ENCODE data around the gene APLP2. TPM values are rescaled to one million over a fixed set of nuclear protein-coding genes. Genes with fewer than 3 reads are reported as not detected.

Gene APLP2
- total RNA-seq, 4 donors from 2014 or later = 86.6 to 530 (median 347) TPM

DNA sequence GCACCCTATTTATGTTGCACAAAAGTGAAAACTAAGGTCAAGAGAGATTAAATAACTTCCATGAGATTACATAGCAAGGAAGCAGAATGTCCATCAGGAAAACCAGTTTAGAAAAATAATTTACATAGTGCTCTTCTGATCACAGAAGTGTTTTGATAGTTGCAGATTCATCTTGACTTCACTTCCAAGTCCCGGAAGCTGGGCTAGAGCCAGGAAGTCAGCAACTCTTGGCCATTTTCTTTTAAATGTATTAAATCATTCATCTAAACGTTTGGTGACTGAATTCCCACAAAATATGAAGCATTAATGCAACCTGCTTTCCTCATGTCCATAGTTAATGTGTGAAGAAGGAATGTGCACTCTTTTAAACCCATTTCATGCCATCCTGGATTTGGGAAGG is 29.7 kb downstream of the APLP2 start:
- Histone ChIP-seq H3K9me3 (no peaks in the 10 kb centered on the region), H3K4me1 (peaks cover 0 to 17% (median 0%) of the 10 kb centered on the region in 4 donors), H3K36me3 (no peaks in the 10 kb centered on the region), H3K27ac (no peak overlapping the region), H3K4me3 (no peak overlapping the region), H3K27me3 (no peaks in the 10 kb centered on the region)
- TF ChIP-seq POLR2A (IDR thresholded peaks at IDR 0.05) = no peak
- TF ChIP-seq, protein P1, sequence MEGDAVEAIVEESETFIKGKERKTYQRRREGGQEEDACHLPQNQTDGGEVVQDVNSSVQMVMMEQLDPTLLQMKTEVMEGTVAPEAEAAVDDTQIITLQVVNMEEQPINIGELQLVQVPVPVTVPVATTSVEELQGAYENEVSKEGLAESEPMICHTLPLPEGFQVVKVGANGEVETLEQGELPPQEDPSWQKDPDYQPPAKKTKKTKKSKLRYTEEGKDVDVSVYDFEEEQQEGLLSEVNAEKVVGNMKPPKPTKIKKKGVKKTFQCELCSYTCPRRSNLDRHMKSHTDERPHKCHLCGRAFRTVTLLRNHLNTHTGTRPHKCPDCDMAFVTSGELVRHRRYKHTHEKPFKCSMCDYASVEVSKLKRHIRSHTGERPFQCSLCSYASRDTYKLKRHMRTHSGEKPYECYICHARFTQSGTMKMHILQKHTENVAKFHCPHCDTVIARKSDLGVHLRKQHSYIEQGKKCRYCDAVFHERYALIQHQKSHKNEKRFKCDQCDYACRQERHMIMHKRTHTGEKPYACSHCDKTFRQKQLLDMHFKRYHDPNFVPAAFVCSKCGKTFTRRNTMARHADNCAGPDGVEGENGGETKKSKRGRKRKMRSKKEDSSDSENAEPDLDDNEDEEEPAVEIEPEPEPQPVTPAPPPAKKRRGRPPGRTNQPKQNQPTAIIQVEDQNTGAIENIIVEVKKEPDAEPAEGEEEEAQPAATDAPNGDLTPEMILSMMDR (IDR thresholded peaks at IDR 0.05) = no peak
- DNase-seq = no peak

DNA sequence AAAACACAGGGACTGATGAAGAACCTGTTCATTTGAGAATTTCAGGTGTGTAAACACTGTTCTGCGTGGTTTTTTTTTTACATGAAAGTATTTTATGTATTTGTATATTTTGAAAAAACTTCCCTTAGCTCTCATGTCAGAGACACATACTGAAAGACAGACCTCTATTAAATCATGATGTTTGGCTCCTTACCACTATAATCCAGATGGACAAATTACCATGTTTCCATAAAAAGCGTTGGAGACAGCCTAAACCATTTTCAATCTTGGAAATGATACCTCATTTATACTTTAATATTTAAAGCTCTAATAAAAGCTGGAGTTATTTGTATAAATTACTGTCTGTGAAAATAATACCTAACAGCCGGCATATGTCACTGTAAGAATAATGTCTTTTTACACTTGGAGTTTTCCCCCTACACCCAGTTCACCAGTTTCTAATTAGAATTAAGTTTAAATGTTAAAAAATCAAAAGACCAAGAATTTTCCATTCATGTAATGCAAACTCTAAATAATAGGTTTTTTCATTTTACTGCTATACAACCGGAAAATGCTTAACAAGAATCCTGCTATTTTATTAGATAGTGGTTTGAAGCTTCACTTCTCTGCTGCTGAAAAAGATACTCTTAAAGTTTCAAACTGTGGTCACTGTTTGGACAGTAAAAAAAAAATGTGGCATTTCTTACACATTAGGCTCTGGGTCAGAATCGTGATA is 30.8 kb downstream of the APLP2 start:
- Histone ChIP-seq H3K27me3 (no peaks in the 10 kb centered on the region), H3K4me1 (peaks cover 0 to 17% (median 0%) of the 10 kb centered on the region in 4 donors)

DNA sequence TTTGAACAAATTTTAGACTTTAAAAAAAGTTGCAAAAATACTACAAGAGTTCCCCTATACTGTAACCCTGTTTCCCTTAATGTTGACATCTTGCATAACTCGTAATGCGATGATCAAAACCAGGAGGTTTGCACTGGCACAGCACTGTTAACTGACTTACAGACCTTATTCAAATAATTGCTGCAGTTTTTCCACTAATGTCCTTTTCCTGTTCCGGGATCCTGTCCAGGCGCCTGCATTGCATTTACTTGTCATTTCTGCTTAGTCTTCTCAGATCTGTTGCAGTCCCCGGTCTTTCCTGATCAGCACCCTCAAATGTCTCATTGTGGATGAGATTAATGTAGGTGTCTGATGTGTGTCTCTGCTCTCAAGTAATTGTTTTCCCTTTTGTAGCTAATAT is 32.0 kb downstream of the APLP2 start:
- no peaks in the 10 kb centered on the region for H3K9me3 ChIP-seq
- H3K4me3 ChIP-seq = no peak overlapping the region
- DNase-seq = no peak
- H3K27ac ChIP-seq = no peak overlapping the region
- TF ChIP-seq, protein P1 (IDR thresholded peaks at IDR 0.05) = no peak
- TF ChIP-seq POLR2A (IDR thresholded peaks at IDR 0.05) = no peak
- no peaks in the 10 kb centered on the region for H3K36me3 ChIP-seq
- H3K4me1 ChIP-seq = peaks cover 0 to 12% (median 0%) of the 10 kb centered on the region in 4 donors
- H3K27me3 ChIP-seq = no peaks in the 10 kb centered on the region

More for the DNA sequence above, 30.8 kb downstream of the APLP2 start:
- H3K36me3 ChIP-seq = no peaks in the 10 kb centered on the region
- no peak for DNase-seq
- H3K4me3 ChIP-seq = no peak overlapping the region
- TF ChIP-seq POLR2A (IDR thresholded peaks at IDR 0.05) = no peak
- TF ChIP-seq, protein P1 (IDR thresholded peaks at IDR 0.05) = no peak
- H3K9me3 ChIP-seq = no peaks in the 10 kb centered on the region
- no peak overlapping the region for H3K27ac ChIP-seq

DNA sequence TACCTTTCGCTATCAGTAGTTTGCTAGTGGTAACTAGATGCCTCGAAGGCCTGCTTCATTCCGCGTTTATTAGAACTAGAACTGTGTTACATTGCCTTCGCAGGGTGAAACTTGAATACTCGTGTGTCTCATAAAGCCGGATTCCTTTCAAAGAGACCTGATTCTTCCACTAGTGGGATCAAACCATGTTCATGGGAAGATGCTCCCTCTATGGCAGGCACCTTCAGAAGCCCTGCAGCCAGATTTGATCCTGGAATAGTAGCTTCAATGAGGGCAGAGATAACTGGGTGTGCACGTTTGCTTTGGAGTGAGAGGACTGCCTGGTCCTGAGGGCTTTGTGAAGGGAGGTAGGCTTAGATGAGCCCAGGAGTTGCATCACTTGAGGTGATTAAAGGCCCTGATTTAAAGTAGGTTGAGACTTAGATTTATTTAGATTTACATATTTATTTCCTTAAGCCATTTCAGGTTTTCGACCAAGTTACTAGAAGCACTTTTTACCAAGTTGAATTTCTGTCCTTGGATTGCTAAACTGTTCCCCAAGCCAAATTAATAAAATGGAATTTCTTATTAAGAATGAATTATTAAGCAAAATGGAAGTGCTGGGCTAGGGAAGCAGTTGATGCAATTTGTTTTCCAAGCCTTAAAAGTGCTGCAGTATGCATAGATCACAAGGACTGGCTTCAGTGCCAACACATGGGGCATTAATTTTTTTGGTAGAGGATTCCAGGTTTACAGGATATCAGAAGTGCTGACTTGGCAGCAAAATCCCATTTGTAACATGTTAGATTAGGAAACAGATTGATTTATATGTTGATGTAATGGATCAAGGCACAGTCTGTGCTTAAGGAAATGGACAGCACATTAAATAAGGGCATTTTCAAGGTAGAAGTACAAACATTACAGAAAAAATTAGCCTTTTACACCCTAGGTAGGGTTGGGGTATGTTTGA is 32.9 kb downstream of the APLP2 start:
- Histone ChIP-seq H3K27ac (no peak overlapping the region), H3K9me3 (no peaks in the 10 kb centered on the region), H3K27me3 (no peaks in the 10 kb centered on the region), H3K4me3 (no peak overlapping the region), H3K4me1 (peaks cover 0 to 12% (median 0%) of the 10 kb centered on the region in 4 donors), H3K36me3 (no peaks in the 10 kb centered on the region)
- TF ChIP-seq POLR2A (IDR thresholded peaks at IDR 0.05) = no peak
- TF ChIP-seq, protein P1 (IDR thresholded peaks at IDR 0.05) = no peak
- no peak for DNase-seq

DNA sequence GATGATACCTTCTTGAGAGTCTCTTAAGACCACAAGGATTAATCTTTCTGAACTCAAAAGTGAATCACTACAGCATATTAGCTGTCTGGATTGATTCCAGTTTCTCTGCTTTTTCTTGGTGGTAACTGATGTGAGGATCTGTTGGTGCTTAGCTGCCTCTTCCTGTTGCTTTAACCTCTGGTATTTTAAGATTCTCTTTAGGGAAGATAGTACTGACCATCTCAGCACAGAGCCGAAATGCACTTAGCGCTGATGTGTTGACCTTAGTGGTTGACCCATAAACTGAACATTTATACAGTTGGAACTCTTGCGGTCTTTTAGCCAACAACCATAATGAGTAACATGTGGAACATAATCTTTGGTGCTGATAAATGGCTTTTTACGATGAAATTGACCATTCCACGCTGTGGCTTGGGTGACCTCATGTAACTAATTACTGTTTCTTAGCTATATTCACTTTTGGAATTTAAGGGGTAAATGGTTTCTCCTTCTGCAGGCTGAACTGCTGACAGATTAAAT is 33.7 kb downstream of the APLP2 start:
- Histone ChIP-seq H3K4me1 (peaks cover 0 to 12% (median 0%) of the 10 kb centered on the region in 4 donors), H3K36me3 (no peaks in the 10 kb centered on the region), H3K27me3 (no peaks in the 10 kb centered on the region), H3K27ac (no peak overlapping the region), H3K4me3 (no peak overlapping the region), H3K9me3 (no peaks in the 10 kb centered on the region)
- no peak for DNase-seq
- TF ChIP-seq POLR2A (IDR thresholded peaks at IDR 0.05) = no peak
- TF ChIP-seq, protein P1 (IDR thresholded peaks at IDR 0.05) = no peak

Data from Peyer's patch (tissue), 4 donors.